HCT116 (cell line): Measurements from ENCODE around the gene ZNF570.

Experiments
- CTCF ChIP-seq, 3 experiments: fragments of 200-600 bp in 1 of 3; sonication (generic) in 1 of 3; IDR thresholded peaks in 2 of 3; conservative IDR thresholded peaks in 1 of 3; 2 replicates each; pipeline ENCODE4 v1.5.1; 2012 to 2017; ENCODE audit warnings: low read depth in 2 of 3, low read length in 2 of 3, antibody characterized with exemption in 1 of 3, borderline replicate concordance in 1 of 3, control low read depth in 1 of 3, mild to moderate bottlenecking in 1 of 3, mixed read lengths in 1 of 3, mixed run types in 1 of 3, moderate library complexity in 1 of 3; ENCODE audit not compliant: insufficient read depth in 1 of 3
- EGR1 ChIP-seq: IDR thresholded peaks from 2 replicates; pipeline ENCODE4 v1.6.1; 2012; ENCODE audit warnings: low read depth
- ELF1 ChIP-seq: IDR thresholded peaks from 2 replicates; pipeline ENCODE4 v1.6.1; 2012; ENCODE audit warnings: low read depth, borderline replicate concordance
- EZH2 ChIP-seq: fragments of 200-600 bp; sonication (generic); IDR thresholded peaks from 2 replicates; pipeline ENCODE4 v1.6.1; 2017; ENCODE audit warnings: antibody characterized with exemption, mixed run types
- POLR2A ChIP-seq: IDR thresholded peaks from 2 replicates; pipeline ENCODE4 v1.7.0; 2011; ENCODE audit warnings: borderline replicate concordance; ENCODE audit not compliant: insufficient read depth, insufficient read length; ENCODE audit errors: extremely low read depth
- POLR2AphosphoS5 ChIP-seq: IDR thresholded peaks from 2 replicates; pipeline ENCODE4 v1.6.1; 2011; ENCODE audit warnings: mild to moderate bottlenecking, low read depth, low read length, moderate library complexity
- RAD21 ChIP-seq: IDR thresholded peaks from 2 replicates; pipeline ENCODE4 v1.6.1; 2012; ENCODE audit warnings: low read depth, mild to moderate bottlenecking
- SIN3A ChIP-seq: IDR thresholded peaks from 2 replicates; pipeline ENCODE4 v1.6.1; 2012; ENCODE audit warnings: low read depth
- TCF7L2 ChIP-seq: IDR thresholded peaks from 2 replicates; pipeline ENCODE4 v1.7.0; 2011; ENCODE audit warnings: borderline replicate concordance, inconsistent platforms; ENCODE audit not compliant: insufficient read depth, insufficient read length; ENCODE audit errors: extremely low read depth
- ZNF274 ChIP-seq: fragments of 200-500 bp; sonication (Bioruptor generic); IDR thresholded peaks from 2 replicates; pipeline ENCODE4 v1.6.1; 2014; ENCODE audit warnings: mild to moderate bottlenecking, low read depth, low read length, inconsistent platforms
- TF ChIP-seq, protein P1 (sequence below): IDR thresholded peaks from 2 replicates; pipeline ENCODE4 v1.6.1; 2011; ENCODE audit warnings: mild to moderate bottlenecking, low read length, moderate library complexity; ENCODE audit not compliant: insufficient replicate concordance; ENCODE audit errors: extremely low read depth

DNA sequence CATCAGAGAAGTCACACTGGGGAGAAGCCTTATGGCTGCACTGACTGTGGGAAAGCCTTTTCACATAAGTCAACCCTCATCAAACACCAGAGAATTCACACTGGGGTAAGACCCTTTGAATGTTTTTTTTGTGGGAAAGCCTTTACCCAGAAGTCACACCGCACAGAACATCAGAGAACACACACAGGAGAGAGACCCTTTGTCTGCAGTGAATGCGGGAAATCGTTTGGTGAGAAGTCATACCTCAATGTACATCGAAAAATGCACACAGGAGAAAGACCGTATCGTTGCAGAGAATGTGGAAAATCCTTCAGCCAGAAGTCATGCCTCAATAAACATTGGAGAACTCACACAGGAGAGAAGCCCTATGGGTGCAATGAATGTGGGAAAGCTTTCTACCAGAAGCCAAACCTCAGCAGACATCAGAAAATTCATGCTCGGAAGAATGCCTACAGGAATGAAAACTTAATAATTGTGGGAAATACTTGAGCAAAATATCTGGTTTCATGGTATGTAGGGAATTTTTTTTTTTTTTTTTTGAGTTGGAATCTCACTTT is 68.3 kb downstream of the ZNF570 start:
- TF ChIP-seq POLR2AphosphoS5 (no peak), CTCF (IDR thresholded peaks at IDR 0.05 in 2 of 3, conservative IDR thresholded peaks at IDR 0.05 in 1 of 3; ENCODE audit: borderline replicate concordance in 1 of 3, insufficient read depth in 1 of 3, low read depth in 2 of 3, low read length in 2 of 3) (no peak), POLR2A (no peak), ZNF274 (peak; percentile 22; the same call in 1 of the 2 replicates), EGR1 (no peak), ELF1 (no peak), SIN3A (no peak), TCF7L2 (no peak), EZH2 (no peak), RAD21 (no peak)
- TF ChIP-seq, protein P1, sequence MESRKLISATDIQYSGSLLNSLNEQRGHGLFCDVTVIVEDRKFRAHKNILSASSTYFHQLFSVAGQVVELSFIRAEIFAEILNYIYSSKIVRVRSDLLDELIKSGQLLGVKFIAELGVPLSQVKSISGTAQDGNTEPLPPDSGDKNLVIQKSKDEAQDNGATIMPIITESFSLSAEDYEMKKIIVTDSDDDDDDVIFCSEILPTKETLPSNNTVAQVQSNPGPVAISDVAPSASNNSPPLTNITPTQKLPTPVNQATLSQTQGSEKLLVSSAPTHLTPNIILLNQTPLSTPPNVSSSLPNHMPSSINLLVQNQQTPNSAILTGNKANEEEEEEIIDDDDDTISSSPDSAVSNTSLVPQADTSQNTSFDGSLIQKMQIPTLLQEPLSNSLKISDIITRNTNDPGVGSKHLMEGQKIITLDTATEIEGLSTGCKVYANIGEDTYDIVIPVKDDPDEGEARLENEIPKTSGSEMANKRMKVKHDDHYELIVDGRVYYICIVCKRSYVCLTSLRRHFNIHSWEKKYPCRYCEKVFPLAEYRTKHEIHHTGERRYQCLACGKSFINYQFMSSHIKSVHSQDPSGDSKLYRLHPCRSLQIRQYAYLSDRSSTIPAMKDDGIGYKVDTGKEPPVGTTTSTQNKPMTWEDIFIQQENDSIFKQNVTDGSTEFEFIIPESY = no peak
